Neural cell (in vitro differentiated cells): ENCODE results near the gene TGFBR3L. TPM values are rescaled to one million over a fixed set of nuclear protein-coding genes. Genes with fewer than 3 reads are reported as not detected.

ENCODE experiments used
- H2AFZ ChIP-seq: fragments of 200-600, 300-800 bp; sonication (generic), shearing (Covaris generic); 2 replicates; pipeline ENCODE4 v1.6.0; 2014; ENCODE audit warnings: low read depth, mild to moderate bottlenecking, antibody characterized with exemption, low read length, moderate library complexity
- H3F3A ChIP-seq: fragments of 200-600 bp; shearing (Covaris generic); 2 replicates; pipeline ENCODE4 v1.6.1; 2016; ENCODE audit warnings: mild to moderate bottlenecking, moderate library complexity, mixed read lengths, antibody characterized with exemption, low read length; ENCODE audit not compliant: insufficient read depth, poor library complexity, severe bottlenecking
- H3K27ac ChIP-seq: fragments of 200-600, 300-800 bp; sonication (generic), shearing (Covaris generic); 2 replicates; pipeline ENCODE4 v1.5.1; 2014; ENCODE audit warnings: mild to moderate bottlenecking, low read length, moderate library complexity
- H3K27me3 ChIP-seq: fragments of 300-800, 200-600 bp; sonication (generic), shearing (Covaris generic); 2 replicates; pipeline ENCODE4 v1.6.0; 2014; ENCODE audit warnings: mild to moderate bottlenecking, low read depth, low read length, moderate library complexity; ENCODE audit not compliant: insufficient read depth
- H3K36me3 ChIP-seq: fragments of 300-800, 200-600 bp; sonication (generic), shearing (Covaris generic); 2 replicates; pipeline ENCODE4 v1.5.1; 2014; ENCODE audit warnings: mild to moderate bottlenecking, antibody characterized with exemption, low read length, moderate library complexity; ENCODE audit not compliant: insufficient read depth
- H3K4me2 ChIP-seq: fragments of 300-800, 200-600 bp; sonication (generic), shearing (Covaris generic); 2 replicates; pipeline ENCODE4 v1.6.0; 2014; ENCODE audit warnings: mild to moderate bottlenecking, low read length
- H3K4me3 ChIP-seq: fragments of 300-800, 200-600 bp; sonication (generic), shearing (Covaris generic); 2 replicates; pipeline ENCODE4 v1.5.1; 2014; ENCODE audit warnings: mild to moderate bottlenecking, low read length, moderate library complexity
- H3K79me2 ChIP-seq: fragments of 200-600 bp; shearing (Covaris generic); replicated peaks from 2 replicates; pipeline ENCODE4 v1.6.0; 2014; ENCODE audit warnings: mild to moderate bottlenecking, low read length, moderate library complexity; ENCODE audit not compliant: insufficient read depth
- H3K9ac ChIP-seq: fragments of 300-800, 200-600 bp; sonication (generic), shearing (Covaris generic); 2 replicates; pipeline ENCODE4 v1.6.1; 2016; ENCODE audit warnings: mild to moderate bottlenecking, low read length, mixed read lengths
- H3K9me2 ChIP-seq: fragments of 200-600 bp; shearing (Covaris generic); 2 replicates; pipeline ENCODE4 v1.6.1; 2016; ENCODE audit warnings: mild to moderate bottlenecking, low read length, mixed read lengths; ENCODE audit not compliant: insufficient read depth
- H3K9me3 ChIP-seq: fragments of 200-600, 300-800 bp; sonication (generic), shearing (Covaris generic); 2 replicates; pipeline ENCODE4 v1.6.1; 2016; ENCODE audit warnings: mild to moderate bottlenecking, mixed run types, low read length, moderate library complexity, mixed read lengths
- H4K20me1 ChIP-seq: fragments of 200-600 bp; shearing (Covaris generic); 2 replicates; pipeline ENCODE4 v1.6.1; 2016; ENCODE audit warnings: mild to moderate bottlenecking, mixed run types; ENCODE audit not compliant: insufficient read depth
- CTCF ChIP-seq: fragments of 450-650 bp; IDR thresholded peaks from 2 replicates; pipeline ENCODE4 v1.5.1; 2014; ENCODE audit warnings: antibody characterized with exemption, mild to moderate bottlenecking, moderate library complexity; ENCODE audit not compliant: poor library complexity, severe bottlenecking
- EP300 ChIP-seq: fragments of 450-650 bp; conservative IDR thresholded peaks from 2 replicates; pipeline ENCODE4 v1.6.1; 2014; ENCODE audit warnings: antibody characterized with exemption, mild to moderate bottlenecking, moderate library complexity; ENCODE audit not compliant: poor library complexity, severe bottlenecking
- EZH2 ChIP-seq: fragments of 200-600, 300-800 bp; shearing (Covaris generic), sonication (generic); IDR thresholded peaks from 2 replicates; pipeline ENCODE4 v1.6.1; 2014; ENCODE audit warnings: antibody characterized with exemption, low read length, borderline replicate concordance, mild to moderate bottlenecking; ENCODE audit not compliant: insufficient read depth, poor library complexity, severe bottlenecking
- MXI1 ChIP-seq: fragments of 450-650 bp; conservative IDR thresholded peaks from 2 replicates; pipeline ENCODE4 v1.6.1; 2014; ENCODE audit warnings: antibody characterized with exemption, mild to moderate bottlenecking; ENCODE audit not compliant: poor library complexity, severe bottlenecking
- POLR2AphosphoS5 ChIP-seq: IDR thresholded peaks from 2 replicates; pipeline ENCODE4 v1.6.1; 2012
- RAD21 ChIP-seq: fragments of 450-650 bp; conservative IDR thresholded peaks from 2 replicates; pipeline ENCODE4 v1.6.1; 2014; ENCODE audit warnings: antibody characterized with exemption, mild to moderate bottlenecking, moderate library complexity
- REST ChIP-seq: IDR thresholded peaks from 2 replicates; pipeline ENCODE4 v1.6.1; 2012; ENCODE audit warnings: borderline replicate concordance
- SMC3 ChIP-seq: fragments of 450-650 bp; conservative IDR thresholded peaks from 2 replicates; pipeline ENCODE4 v1.6.1; 2014; ENCODE audit warnings: antibody characterized with exemption, mild to moderate bottlenecking, moderate library complexity; ENCODE audit not compliant: poor library complexity
- TAF1 ChIP-seq: IDR thresholded peaks from 2 replicates; pipeline ENCODE4 v1.6.1; 2012; ENCODE audit warnings: low read depth
- polyA plus RNA-seq: library from polyadenylated mRNA; depleted of rRNA; stranded (reverse); fragments of >200 nt; gene quantifications from 2 replicates; pipeline ENCODE4 v1.2.3, GENCODE V29; 2014

Gene TGFBR3L
- polyA plus RNA-seq, 1 donor from 2014 or later: not detected

- peaks cover 40% of the 10 kb centered on the region for H3K27me3 ChIP-seq
- peak within 1 kb of the TSS; percentile 33 for H2AFZ ChIP-seq
- H3K4me2 ChIP-seq: peak within 1 kb of the TSS; percentile 62
- no peaks in the 10 kb centered on the region for H3F3A ChIP-seq
- peaks cover 12% of the 10 kb centered on the region for H3K79me2 ChIP-seq
- H3K4me3 ChIP-seq: peak within 1 kb of the TSS; percentile 85
- H4K20me1 ChIP-seq: peaks cover 10% of the 10 kb centered on the region
- H3K9me2 ChIP-seq: no peaks in the 10 kb centered on the region
- TF ChIP-seq RAD21 (peak; percentile 23), SMC3 (no peak), EP300 (no peak), POLR2AphosphoS5 (peak; percentile 82), TAF1 (no peak), MXI1 (peak; percentile 83), CTCF (peak; percentile 49), REST (no peak), EZH2 (no peak)
- H3K36me3 ChIP-seq: no peaks in the 10 kb centered on the region
- H3K9me3 ChIP-seq: no peaks in the 10 kb centered on the region
- H3K27ac ChIP-seq: peak within 1 kb of the TSS; percentile 81
- H3K9ac ChIP-seq: peak within 1 kb of the TSS; percentile 85
Observed at GRCh38 chr19:7919610-7920518, 5.2 kb downstream of the TGFBR3L start, which contains the start of gene SNAPC2. SNAPC2 (plus strand) TSS chr19:7920338; CDS start chr19:7920367, 29 bp downstream.

DNA sequence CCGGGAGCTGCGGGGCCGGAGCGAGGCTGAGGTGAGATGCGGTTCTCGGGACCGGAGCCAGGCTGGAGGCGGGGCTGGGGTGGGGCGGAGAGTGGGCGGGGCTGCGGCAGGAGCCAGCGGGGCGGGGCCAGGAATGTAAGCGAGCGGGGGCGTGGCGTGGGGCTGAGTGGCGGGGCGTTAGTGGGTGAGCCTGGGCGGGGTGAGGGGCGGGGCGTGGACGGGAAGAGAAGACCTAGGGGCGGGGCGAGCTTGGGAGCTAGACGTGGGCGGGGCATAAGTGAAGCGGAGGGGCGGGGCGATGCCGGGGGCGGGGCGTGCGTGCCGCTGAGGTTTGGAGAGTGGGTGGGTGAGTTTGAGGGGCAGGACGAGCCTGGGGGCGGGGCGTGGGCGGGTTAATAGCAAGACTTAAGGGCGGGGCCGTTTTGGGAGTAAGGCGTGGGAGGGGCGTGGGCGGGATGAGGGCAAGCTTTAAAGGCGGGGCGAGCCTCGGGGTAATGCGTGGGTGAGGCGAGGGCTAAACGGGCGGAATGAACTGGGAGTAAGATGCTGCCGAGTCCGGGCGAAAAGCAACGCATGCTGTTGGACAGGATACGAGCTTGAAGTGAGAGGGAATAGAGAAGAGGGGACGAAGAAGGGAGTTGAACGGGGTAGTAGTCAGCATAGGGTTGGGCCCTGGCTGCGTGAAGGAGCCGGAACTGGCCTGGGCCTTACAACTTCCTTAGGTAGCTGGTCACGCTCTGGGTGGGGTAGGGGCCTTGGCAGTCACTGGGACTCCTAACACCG lies 6.1 kb downstream of the TGFBR3L start:
- no peaks in the 10 kb centered on the region for H3F3A ChIP-seq
- TF ChIP-seq CTCF (no peak), EZH2 (no peak), REST (no peak), POLR2AphosphoS5 (no peak), EP300 (no peak), MXI1 (no peak), TAF1 (no peak), RAD21 (no peak), SMC3 (no peak)
- H3K36me3 ChIP-seq: no peaks in the 10 kb centered on the region
- peaks cover 10% of the 10 kb centered on the region for H4K20me1 ChIP-seq
- H3K4me3 ChIP-seq: peak overlapping the region; percentile 85
- H3K4me2 ChIP-seq: peak overlapping the region; percentile 13
- peak overlapping the region; percentile 81 for H3K27ac ChIP-seq
- H3K9ac ChIP-seq: peak overlapping the region; percentile 85
- no peaks in the 10 kb centered on the region for H3K9me3 ChIP-seq
- H3K9me2 ChIP-seq: no peaks in the 10 kb centered on the region
- peak overlapping the region; percentile 33 for H2AFZ ChIP-seq
- H3K79me2 ChIP-seq: peaks cover 14% of the 10 kb centered on the region
- H3K27me3 ChIP-seq: peaks cover 31% of the 10 kb centered on the region
